Activated CD4-positive, alpha-beta memory T cell treated with anti-CD3 and anti-CD28 coated beads, Interleukin-2, amount 10 ng/mL, durations not matched to agents 7 days and 5 days (primary cell): ENCODE results near the gene GFER. TPM values are rescaled to one million over a fixed set of nuclear protein-coding genes. Genes with fewer than 3 reads are reported as not detected.
"Not testable (repeated sequence)": the region's sequence is repeated elsewhere in the genome, so short reads cannot be mapped to it uniquely, and the experiment has no call there.

Experiments
- CTCF ChIA-PET: fragments of 350-600 bp; sonication (Branson Sonifier 250); formaldehyde crosslinking; loops from one replicate; lab custom pipeline; 2021; ENCODE audit warnings: antibody characterized with exemption, inconsistent platforms; lab: Charles Lee
- POLR2A ChIA-PET: fragments of 350-600 bp; sonication (Branson Sonifier 250); formaldehyde crosslinking; loops from one replicate; lab custom pipeline; 2021; ENCODE audit warnings: antibody characterized with exemption; lab: Charles Lee
- DNase-seq: peaks from one replicate; pipeline ENCODE4 v3.0.0-alpha.2; 2020
- H3K27ac Mint-ChIP-seq: one replicate; pipeline ENCODE4 v1.8.0; 2021; ENCODE audit warnings: mild to moderate bottlenecking, mixed read lengths
- H3K27me3 Mint-ChIP-seq: one replicate; pipeline ENCODE4 v1.8.0; 2021; ENCODE audit warnings: mixed read lengths
- H3K36me3 Mint-ChIP-seq: one replicate; pipeline ENCODE4 v1.8.0; 2021; ENCODE audit warnings: low read depth, mixed read lengths
- H3K4me1 Mint-ChIP-seq: one replicate; pipeline ENCODE4 v1.8.0; 2021; ENCODE audit warnings: mixed read lengths
- H3K4me3 Mint-ChIP-seq: one replicate; pipeline ENCODE4 v1.8.0; 2021; ENCODE audit warnings: mild to moderate bottlenecking, mixed read lengths
- H3K9me3 Mint-ChIP-seq: one replicate; pipeline ENCODE4 v1.8.0; 2021; ENCODE audit warnings: mixed read lengths
- total RNA-seq, 2 experiments: library from RNA; stranded (reverse); gene quantifications; one replicate each; pipeline ENCODE4 v1.2.3, GENCODE V29; 2021

GFER gene
- total RNA-seq, 2 experiments from 2014 or later: 29.1 to 32.0 TPM

- Mint-ChIP-seq H3K4me3 (peak overlapping the region; percentile 81), H3K27ac (peak overlapping the region; percentile 86), H3K27me3 (no peaks in the 10 kb centered on the region), H3K9me3 (no peaks in the 10 kb centered on the region), H3K4me1 (peaks cover 51% of the 10 kb centered on the region), H3K36me3 (peaks cover 15% of the 10 kb centered on the region)
- ChIA-PET CTCF (interaction anchor here (0.5 to 2.6 kb wide), 5 partner anchors 14 to 146 kb away, joined by 3 to 12 read pairs (median 4); partner anchors contain the start of gene TRAF7), POLR2A (interaction anchor here (0.7 to 3.2 kb wide), 14 partner anchors 8 to 512 kb away, joined by 3 to 24 read pairs (median 4); partner anchors contain the start of genes AMDHD2, RPS2, SYNGR3 and TBL3)
- peak; percentile 47 for DNase-seq
Observed at GRCh38 chr16:2008631-2009163, 24.7 kb downstream of the GFER start.

- Mint-ChIP-seq H3K4me3 (peak overlapping the region; percentile 81), H3K9me3 (no peaks in the 10 kb centered on the region), H3K4me1 (peaks cover 47% of the 10 kb centered on the region), H3K27me3 (no peaks in the 10 kb centered on the region), H3K27ac (peak overlapping the region; percentile 86), H3K36me3 (peaks cover 15% of the 10 kb centered on the region)
- ChIA-PET POLR2A (interaction anchor here (0.7 to 3.2 kb wide), 11 partner anchors 9 to 145 kb away, joined by 3 to 24 read pairs (median 4); partner anchors contain the start of genes RPS2, SYNGR3, TBL3 and TRAF7), CTCF (interaction anchor here (0.5 to 2.6 kb wide), 4 partner anchors 13 to 146 kb away, joined by 3 to 12 read pairs (median 4); partner anchors contain the start of gene TRAF7)
- DNase-seq: peak; percentile 30
Observed at GRCh38 chr16:2009164-2009711, 25.2 kb downstream of the GFER start.

- peaks cover 41% of the 10 kb centered on the region for H3K4me1 Mint-ChIP-seq
- H3K27me3 Mint-ChIP-seq: no peaks in the 10 kb centered on the region
- peaks cover 15% of the 10 kb centered on the region for H3K36me3 Mint-ChIP-seq
- no peaks in the 10 kb centered on the region for H3K9me3 Mint-ChIP-seq
- DNase-seq: peak; percentile 83
- CTCF ChIA-PET: interaction anchor here (2.6 kb wide), 1 partner anchor 131 kb away, joined by 12 read pairs; no protein-coding TSS in a partner anchor
- peak within 1 kb of the TSS; percentile 88 for H3K27ac Mint-ChIP-seq
- peak within 1 kb of the TSS; percentile 92 for H3K4me3 Mint-ChIP-seq
- POLR2A ChIA-PET: interaction anchor here (1.5 to 3.2 kb wide), 5 partner anchors 18 to 145 kb away, joined by 4 to 24 read pairs (median 14); partner anchors contain the start of genes RPS2, SYNGR3 and TRAF7
Observed at GRCh38 chr16:2009791-2010510, 26.0 kb downstream of the GFER start, which contains the start of gene ZNF598. Gene ZNF598, minus strand, starts transcription at chr16:2009821.

GRCh38 chr16:2011726-2012125 lies 27.7 kb downstream of the GFER start:
- not testable (repeated sequence) for H3K27ac Mint-ChIP-seq, DNase-seq, H3K4me3 Mint-ChIP-seq, H3K27me3 Mint-ChIP-seq, H3K9me3 Mint-ChIP-seq
- Mint-ChIP-seq H3K4me1 (peaks cover 28% of the 10 kb centered on the region), H3K36me3 (peaks cover 15% of the 10 kb centered on the region)
- CTCF ChIA-PET: interaction anchor here (1.0 to 1.9 kb wide), 3 partner anchors 11 to 129 kb away, joined by 3 to 6 read pairs (median 3); partner anchors contain the start of genes NTHL1 and TSC2
- POLR2A ChIA-PET: interaction anchor here (1.3 to 1.5 kb wide), 2 partner anchors 40 to 143 kb away, joined by 4 read pairs; partner anchors contain the start of gene TBL3

GRCh38 chr16:2013527-2013926 lies 29.5 kb downstream of the GFER start:
- no peaks in the 10 kb centered on the region for H3K9me3 Mint-ChIP-seq
- peaks cover 10% of the 10 kb centered on the region for H3K4me1 Mint-ChIP-seq
- no peak for DNase-seq
- peaks cover 3% of the 10 kb centered on the region for H3K27me3 Mint-ChIP-seq
- no peak overlapping the region for H3K4me3 Mint-ChIP-seq
- peaks cover 6% of the 10 kb centered on the region for H3K36me3 Mint-ChIP-seq
- no peak overlapping the region for H3K27ac Mint-ChIP-seq
- POLR2A ChIA-PET: interaction anchor here (1.6 kb wide), 1 partner anchor 34 kb away, joined by 4 read pairs; the partner anchor contains the start of genes NTHL1 and TSC2
- CTCF ChIA-PET: interaction anchor here (0.6 to 1.9 kb wide), 3 partner anchors 9 to 129 kb away, joined by 5 to 6 read pairs (median 6); no protein-coding TSS in a partner anchor

GRCh38 chr16:2015117-2015946 lies 31.3 kb downstream of the GFER start:
- ChIA-PET CTCF (interaction anchor here (0.7 to 2.0 kb wide), 6 partner anchors 7 to 125 kb away, joined by 3 to 10 read pairs (median 5); no protein-coding TSS in a partner anchor), POLR2A (interaction anchor here (1.0 kb wide), 1 partner anchor 140 kb away, joined by 4 read pairs; the partner anchor contains the start of gene TRAF7)
- Mint-ChIP-seq H3K27me3 (peaks cover 12% of the 10 kb centered on the region), H3K4me1 (peaks cover 2% of the 10 kb centered on the region), H3K27ac (no peak overlapping the region), H3K36me3 (no peaks in the 10 kb centered on the region), H3K9me3 (no peaks in the 10 kb centered on the region), H3K4me3 (no peak overlapping the region)
- no peak for DNase-seq

GRCh38 chr16:2015947-2016208 lies 31.9 kb downstream of the GFER start:
- POLR2A ChIA-PET: interaction anchor here (1.1 kb wide), 1 partner anchor 131 kb away, joined by 6 read pairs; no protein-coding TSS in a partner anchor
- Mint-ChIP-seq H3K4me3 (no peak overlapping the region), H3K4me1 (peaks cover 2% of the 10 kb centered on the region), H3K27ac (no peak overlapping the region), H3K36me3 (no peaks in the 10 kb centered on the region), H3K9me3 (no peaks in the 10 kb centered on the region), H3K27me3 (peaks cover 16% of the 10 kb centered on the region)
- CTCF ChIA-PET: interaction anchor here (0.7 to 2.0 kb wide), 3 partner anchors 12 to 124 kb away, joined by 3 to 10 read pairs (median 9); partner anchors contain the start of gene PKD1
- no peak for DNase-seq

- no peaks in the 10 kb centered on the region for H3K36me3 Mint-ChIP-seq
- peaks cover 19% of the 10 kb centered on the region for H3K27me3 Mint-ChIP-seq
- ChIA-PET POLR2A (interaction anchor here (1.1 to 1.4 kb wide), 2 partner anchors 131 to 139 kb away, joined by 4 to 6 read pairs; partner anchors contain the start of gene TRAF7), CTCF (interaction anchor here (0.7 to 2.0 kb wide), 4 partner anchors 13 to 138 kb away, joined by 3 to 10 read pairs (median 6); partner anchors contain the start of gene PKD1)
- no peaks in the 10 kb centered on the region for H3K9me3 Mint-ChIP-seq
- H3K27ac Mint-ChIP-seq: no peak overlapping the region
- no peak overlapping the region for H3K4me3 Mint-ChIP-seq
- DNase-seq: no peak
- H3K4me1 Mint-ChIP-seq: peaks cover 2% of the 10 kb centered on the region
Observed at GRCh38 chr16:2016407-2016922, 32.5 kb downstream of the GFER start.

- no peak for DNase-seq
- H3K4me3 Mint-ChIP-seq: no peak within 1 kb of the TSS
- POLR2A ChIA-PET: interaction anchor here (2.5 kb wide), 1 partner anchor 136 kb away, joined by 8 read pairs; the partner anchor contains the start of gene TRAF7
- H3K27ac Mint-ChIP-seq: no peak within 1 kb of the TSS
- no peaks in the 10 kb centered on the region for H3K9me3 Mint-ChIP-seq
- H3K36me3 Mint-ChIP-seq: no peaks in the 10 kb centered on the region
- CTCF ChIA-PET: interaction anchor here (1.2 to 1.6 kb wide), 3 partner anchors 28 to 127 kb away, joined by 4 to 7 read pairs (median 6); partner anchors contain the start of genes NTHL1 and TSC2
- peaks cover 14% of the 10 kb centered on the region for H3K4me1 Mint-ChIP-seq
- H3K27me3 Mint-ChIP-seq: peaks cover 31% of the 10 kb centered on the region
Observed at GRCh38 chr16:2019518-2019920, 35.5 kb downstream of the GFER start, which contains the start of gene NPW. Gene NPW, plus strand, starts transcription at chr16:2019785.

- H3K27ac Mint-ChIP-seq: no peak overlapping the region
- no peak overlapping the region for H3K4me3 Mint-ChIP-seq
- H3K9me3 Mint-ChIP-seq: no peaks in the 10 kb centered on the region
- peaks cover 14% of the 10 kb centered on the region for H3K4me1 Mint-ChIP-seq
- H3K27me3 Mint-ChIP-seq: peaks cover 34% of the 10 kb centered on the region
- ChIA-PET CTCF (interaction anchor here (1.2 to 5.5 kb wide), 4 partner anchors 27 to 127 kb away, joined by 4 to 79 read pairs (median 6); partner anchors contain the start of genes NTHL1 and TSC2), POLR2A (interaction anchor here (2.5 kb wide), 1 partner anchor 135 kb away, joined by 8 read pairs; the partner anchor contains the start of gene TRAF7)
- no peak for DNase-seq
- H3K36me3 Mint-ChIP-seq: no peaks in the 10 kb centered on the region
Observed at GRCh38 chr16:2019921-2020831, 36.2 kb downstream of the GFER start.
